HFFc6 (cell line): Measurements from ENCODE around the gene KCNV2. TPM values are rescaled to one million over a fixed set of nuclear protein-coding genes. Genes with fewer than 3 reads are reported as not detected.

Experiments used
- DNase-seq: peaks from one replicate; pipeline ENCODE4 v3.0.0-alpha.2; 2018
- H3K27ac Mint-ChIP-seq: 2 replicates; pipeline ENCODE4 v1.8.0; 2020; ENCODE audit warnings: mild to moderate bottlenecking, mixed read lengths
- H3K27me3 Mint-ChIP-seq: 2 replicates; pipeline ENCODE4 v1.8.0; 2021; ENCODE audit warnings: mild to moderate bottlenecking, moderate library complexity, mixed read lengths; ENCODE audit not compliant: insufficient read depth
- H3K36me3 Mint-ChIP-seq: 2 replicates; pipeline ENCODE4 v1.8.0; 2021; ENCODE audit warnings: low read depth, mixed read lengths
- H3K4me1 Mint-ChIP-seq: 2 replicates; pipeline ENCODE4 v1.8.0; 2020; ENCODE audit warnings: low read depth, mixed read lengths
- H3K4me3 Mint-ChIP-seq: 2 replicates; pipeline ENCODE4 v1.8.0; 2020; ENCODE audit warnings: mild to moderate bottlenecking, moderate library complexity, mixed read lengths
- H3K9me3 Mint-ChIP-seq: 2 replicates; pipeline ENCODE4 v1.8.0; 2020; ENCODE audit warnings: mild to moderate bottlenecking, mixed read lengths
- CTCF ChIP-seq: fragments of 200-600 bp; sonication (generic); IDR thresholded peaks from 2 replicates; pipeline ENCODE4 v1.5.0; 2021; ENCODE audit warnings: antibody characterized with exemption, mild to moderate bottlenecking
- total RNA-seq, 6 experiments: library from RNA; stranded (reverse); fragmentation: NEBNext Ultra II Directional; extraction: Animal tissue kit (Norgen Biotek cat#: 25700); gene quantifications; 2 replicates in 1 of 6; 3 replicates in 5 of 6; pipeline ENCODE4 v1.2.3, GENCODE V29; 2021

The KCNV2 gene
- total RNA-seq, 6 experiments from 2014 or later: not detected

- no peak overlapping the region for H3K27ac Mint-ChIP-seq
- peaks cover 29% of the 10 kb centered on the region for H3K4me1 Mint-ChIP-seq
- peaks cover 2% of the 10 kb centered on the region; the same call in 1 of the 2 replicates for H3K27me3 Mint-ChIP-seq
- no peak for TF ChIP-seq CTCF
- H3K4me3 Mint-ChIP-seq: no peak overlapping the region
- DNase-seq: no peak
- peaks cover 86% of the 10 kb centered on the region for H3K36me3 Mint-ChIP-seq
- H3K9me3 Mint-ChIP-seq: peaks cover 38% of the 10 kb centered on the region
Observed at GRCh38 chr9:2778816-2779215, 61.5 kb downstream of the KCNV2 start.

Other genes with a start within 250 kb of the KCNV2 start
- gene VLDLR, start 95.7 kb upstream of the KCNV2 start, total RNA-seq: 1 to 10 TPM; 6.9 to 8.8 (median 8.1) TPM
- 10 to 100 TPM; 45.6 to 56.7 (median 51.4) TPM for gene PUM3, start 126.6 kb downstream of the KCNV2 start, total RNA-seq